Ovary (tissue), 3 donors: ENCODE data around the gene RSPH10B2.
"Not testable (repeated sequence)": the region's sequence is repeated elsewhere in the genome, so short reads cannot be mapped to it uniquely, and the experiment has no call there.

Experiments used
- CTCF ChIP-seq, 3 donors: fragments of 450-650 bp in 2 of 3; fragments of 200-600 bp in 1 of 3; IDR thresholded peaks; one replicate each; pipeline versions ENCODE4 v1.5.1 to v1.8.0; 2016 to 2022; ENCODE audit warnings: antibody characterized with exemption in 3 of 3, mild to moderate bottlenecking in 1 of 3
- POLR2A ChIP-seq: fragments of 450-650 bp; IDR thresholded peaks from one replicate; pipeline ENCODE4 v1.6.1; 2017; ENCODE audit warnings: antibody characterized with exemption, mild to moderate bottlenecking, moderate library complexity
- donor health status: DM: no; HTN: no; CAD: no.

- TF ChIP-seq CTCF (IDR thresholded peaks at IDR 0.05); POLR2A: not testable (repeated sequence)
Measured at GRCh38 chr7:6724351-6724750, 29.6 kb upstream of the RSPH10B2 start.
